ENCODE results near the gene NSUN2.

DNA sequence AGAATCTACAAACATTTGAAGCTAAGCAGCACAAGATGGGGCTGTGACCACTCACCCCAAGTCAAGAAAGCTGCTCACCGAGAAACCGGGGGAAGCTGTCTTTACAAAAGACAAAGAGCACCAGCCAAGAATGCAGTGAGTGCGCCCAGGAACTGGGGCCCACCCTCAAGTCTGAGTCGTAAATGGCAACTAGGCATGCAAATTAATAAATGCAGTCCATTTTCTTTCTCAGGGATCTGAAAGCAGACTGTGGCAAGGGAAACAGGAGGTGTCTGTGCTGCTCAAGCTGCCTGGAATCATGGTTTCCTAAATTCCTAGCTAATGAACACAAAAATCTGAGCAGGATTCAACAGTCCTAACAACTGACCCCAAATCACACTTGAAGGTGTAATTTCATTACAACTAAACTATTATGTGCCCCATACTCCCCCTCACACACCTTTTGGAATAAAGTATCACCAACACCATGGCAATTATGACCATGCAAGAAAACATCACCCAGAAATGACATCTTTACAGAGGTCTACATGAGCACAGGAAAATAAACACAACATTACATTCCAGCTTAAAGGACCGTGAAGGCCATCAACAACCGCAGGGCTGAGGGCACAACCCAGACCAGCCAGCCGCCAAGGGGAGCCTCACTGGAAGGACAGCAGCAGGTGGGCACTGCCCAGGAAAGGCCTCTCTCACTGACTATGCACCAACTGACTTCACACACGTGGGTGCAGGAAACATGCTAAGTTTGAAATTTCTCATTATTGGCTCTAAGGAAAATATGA, 17.6 kb downstream of the NSUN2 start:
- TF ChIP-seq, protein P1, sequence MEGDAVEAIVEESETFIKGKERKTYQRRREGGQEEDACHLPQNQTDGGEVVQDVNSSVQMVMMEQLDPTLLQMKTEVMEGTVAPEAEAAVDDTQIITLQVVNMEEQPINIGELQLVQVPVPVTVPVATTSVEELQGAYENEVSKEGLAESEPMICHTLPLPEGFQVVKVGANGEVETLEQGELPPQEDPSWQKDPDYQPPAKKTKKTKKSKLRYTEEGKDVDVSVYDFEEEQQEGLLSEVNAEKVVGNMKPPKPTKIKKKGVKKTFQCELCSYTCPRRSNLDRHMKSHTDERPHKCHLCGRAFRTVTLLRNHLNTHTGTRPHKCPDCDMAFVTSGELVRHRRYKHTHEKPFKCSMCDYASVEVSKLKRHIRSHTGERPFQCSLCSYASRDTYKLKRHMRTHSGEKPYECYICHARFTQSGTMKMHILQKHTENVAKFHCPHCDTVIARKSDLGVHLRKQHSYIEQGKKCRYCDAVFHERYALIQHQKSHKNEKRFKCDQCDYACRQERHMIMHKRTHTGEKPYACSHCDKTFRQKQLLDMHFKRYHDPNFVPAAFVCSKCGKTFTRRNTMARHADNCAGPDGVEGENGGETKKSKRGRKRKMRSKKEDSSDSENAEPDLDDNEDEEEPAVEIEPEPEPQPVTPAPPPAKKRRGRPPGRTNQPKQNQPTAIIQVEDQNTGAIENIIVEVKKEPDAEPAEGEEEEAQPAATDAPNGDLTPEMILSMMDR (IDR thresholded peaks at IDR 0.05), result no peak
- no peak for TF ChIP-seq POLR2AphosphoS5 (IDR thresholded peaks at IDR 0.05)
